ENCODE results near the gene TSC22D1.

Gene TSC22D1

GRCh38 chr13:44434766-44435141 is 141.4 kb downstream of the TSC22D1 start:
- in situ Hi-C loops (cut with MboI; ENCODE audit: low sequenced_read_pairs) = loop anchor here (10.0 to 25.0 kb wide), 2 partner anchors 372 to 520 kb away; no protein-coding TSS in a partner anchor

GRCh38 chr13:44433863-44434765 is 142.0 kb downstream of the TSC22D1 start:
- in situ Hi-C loops (cut with MboI; ENCODE audit: low sequenced_read_pairs) = loop anchor here (10.0 to 25.0 kb wide), 2 partner anchors 372 to 519 kb away; no protein-coding TSS in a partner anchor

DNA sequence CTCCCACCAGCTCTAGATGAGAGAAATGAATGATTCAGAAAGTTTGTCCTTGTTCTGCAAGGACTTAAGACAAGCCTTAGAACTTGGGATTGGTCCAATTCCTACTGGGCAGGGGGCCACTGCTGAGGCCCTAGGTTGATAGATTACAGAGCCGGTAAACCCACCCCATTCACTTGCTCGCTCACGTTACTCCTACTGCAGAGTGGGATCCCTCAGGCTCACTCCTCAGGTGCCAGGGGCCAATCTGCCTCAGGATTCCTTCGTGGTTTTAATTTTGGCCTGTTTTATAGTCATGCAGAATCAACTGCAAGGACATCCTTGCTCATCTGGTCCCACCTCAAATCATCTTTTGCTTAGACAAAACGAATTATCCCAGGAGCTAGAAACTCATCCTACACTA is 143.5 kb downstream of the TSC22D1 start:
- in situ Hi-C loops (cut with MboI; ENCODE audit: low sequenced_read_pairs) = loop anchor here (10.0 to 25.0 kb wide), 2 partner anchors 370 to 518 kb away; no protein-coding TSS in a partner anchor

- in situ Hi-C loops (cut with MboI; ENCODE audit: low sequenced_read_pairs) = loop anchor here (10.0 to 25.0 kb wide), 2 partner anchors 369 to 516 kb away; no protein-coding TSS in a partner anchor
Observed at GRCh38 chr13:44431150-44431549, 145.0 kb downstream of the TSC22D1 start.

DNA sequence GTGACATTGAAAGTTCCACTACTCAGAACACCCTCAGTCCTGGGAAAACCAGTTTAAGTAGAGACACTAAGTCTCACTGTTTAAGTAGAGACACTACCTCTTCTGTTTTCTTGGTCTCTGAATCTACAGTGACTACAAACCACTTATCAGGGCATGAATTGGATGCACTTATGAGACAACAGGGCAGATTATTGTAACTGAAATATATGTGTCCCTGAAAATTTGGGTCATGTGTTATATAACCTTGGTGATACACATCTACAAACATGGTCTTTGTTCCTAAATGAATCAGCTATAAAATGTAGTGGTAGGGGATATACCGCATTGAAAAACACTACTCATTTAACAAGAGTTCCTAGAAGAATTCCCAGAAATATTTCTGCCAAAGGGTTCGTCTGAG is 146.8 kb downstream of the TSC22D1 start:
- in situ Hi-C loops (cut with MboI; ENCODE audit: low sequenced_read_pairs) = loop anchor here (25.0 kb wide), 1 partner anchor 367 kb away; no protein-coding TSS in a partner anchor

DNA sequence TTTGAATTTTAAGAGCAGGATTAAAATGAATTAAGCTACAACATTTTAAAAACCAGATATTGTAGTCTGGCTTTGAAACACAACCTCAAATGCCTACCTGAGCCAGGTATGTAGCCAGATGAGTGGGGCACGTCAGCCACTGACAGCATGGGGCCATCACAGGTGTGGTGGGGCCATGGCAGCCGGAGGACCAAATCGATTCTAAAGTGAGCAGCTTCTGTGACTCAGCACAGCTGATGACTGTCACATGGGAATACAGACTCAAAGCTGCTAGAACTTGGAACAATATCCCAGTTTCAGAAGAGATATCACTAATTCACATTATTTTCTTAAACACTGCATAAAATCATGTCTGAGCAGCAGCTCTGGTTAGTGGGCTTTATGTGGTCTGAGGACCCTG is 149.7 kb downstream of the TSC22D1 start:
- in situ Hi-C loops (cut with MboI; ENCODE audit: low sequenced_read_pairs) = loop anchor here (25.0 kb wide), 1 partner anchor 364 kb away; no protein-coding TSS in a partner anchor

DNA sequence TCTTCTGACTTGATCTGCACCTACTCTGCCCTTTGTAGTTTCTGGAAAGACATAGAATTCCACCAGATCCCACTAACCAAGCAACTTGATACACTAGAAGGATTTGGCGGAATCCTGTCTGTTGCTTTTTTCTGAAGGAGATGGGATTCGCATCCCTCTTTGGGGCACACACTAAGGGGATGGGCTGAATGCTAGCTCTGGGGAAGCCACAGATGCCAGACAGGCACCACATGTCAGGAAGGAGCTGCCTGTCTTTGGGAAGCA is 150.4 kb downstream of the TSC22D1 start:
- in situ Hi-C loops (cut with MboI; ENCODE audit: low sequenced_read_pairs) = loop anchor here (25.0 kb wide), 1 partner anchor 363 kb away; no protein-coding TSS in a partner anchor

DNA sequence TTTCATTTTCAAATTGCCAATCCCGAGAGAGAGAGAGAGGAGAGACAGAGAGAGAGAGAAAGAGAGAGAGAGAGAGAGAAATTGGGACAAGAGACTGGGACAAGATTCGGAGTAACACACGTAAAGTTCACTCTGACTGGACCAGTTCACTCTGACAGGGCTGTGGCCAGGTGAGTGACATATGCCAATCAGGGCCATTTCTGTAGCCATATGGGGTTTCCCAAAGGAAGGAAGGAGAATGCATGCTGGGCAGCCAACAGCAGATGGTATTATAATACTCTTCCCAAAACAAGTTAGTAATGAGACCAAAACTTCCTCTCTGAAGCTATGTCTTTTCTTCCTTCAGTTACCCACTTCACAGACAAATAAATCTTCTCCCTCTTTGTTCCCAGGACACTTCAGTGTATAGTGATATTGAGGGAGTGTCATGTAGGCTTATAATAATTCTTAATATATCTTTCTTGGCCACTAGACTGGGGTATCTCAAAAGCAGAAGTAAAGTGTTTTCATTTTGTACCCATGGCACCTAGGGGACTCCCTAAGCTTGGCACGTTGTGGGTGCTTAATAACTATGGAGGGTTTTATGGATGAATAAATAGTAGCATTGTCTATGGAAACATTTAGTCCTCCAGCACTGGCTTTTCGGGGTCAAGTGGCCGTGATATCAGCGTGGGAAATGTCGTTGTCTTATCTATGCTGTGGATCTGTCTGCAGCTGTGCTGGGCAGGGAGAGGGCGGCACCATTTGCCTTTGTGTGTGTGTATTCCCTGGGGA is 150.9 kb downstream of the TSC22D1 start:
- in situ Hi-C loops (cut with MboI; ENCODE audit: low sequenced_read_pairs) = loop anchor here (25.0 kb wide), 1 partner anchor 363 kb away; no protein-coding TSS in a partner anchor

- in situ Hi-C loops (cut with MboI; ENCODE audit: low sequenced_read_pairs) = no loop called here
Observed at GRCh38 chr13:44423824-44424223, 152.3 kb downstream of the TSC22D1 start.

DNA sequence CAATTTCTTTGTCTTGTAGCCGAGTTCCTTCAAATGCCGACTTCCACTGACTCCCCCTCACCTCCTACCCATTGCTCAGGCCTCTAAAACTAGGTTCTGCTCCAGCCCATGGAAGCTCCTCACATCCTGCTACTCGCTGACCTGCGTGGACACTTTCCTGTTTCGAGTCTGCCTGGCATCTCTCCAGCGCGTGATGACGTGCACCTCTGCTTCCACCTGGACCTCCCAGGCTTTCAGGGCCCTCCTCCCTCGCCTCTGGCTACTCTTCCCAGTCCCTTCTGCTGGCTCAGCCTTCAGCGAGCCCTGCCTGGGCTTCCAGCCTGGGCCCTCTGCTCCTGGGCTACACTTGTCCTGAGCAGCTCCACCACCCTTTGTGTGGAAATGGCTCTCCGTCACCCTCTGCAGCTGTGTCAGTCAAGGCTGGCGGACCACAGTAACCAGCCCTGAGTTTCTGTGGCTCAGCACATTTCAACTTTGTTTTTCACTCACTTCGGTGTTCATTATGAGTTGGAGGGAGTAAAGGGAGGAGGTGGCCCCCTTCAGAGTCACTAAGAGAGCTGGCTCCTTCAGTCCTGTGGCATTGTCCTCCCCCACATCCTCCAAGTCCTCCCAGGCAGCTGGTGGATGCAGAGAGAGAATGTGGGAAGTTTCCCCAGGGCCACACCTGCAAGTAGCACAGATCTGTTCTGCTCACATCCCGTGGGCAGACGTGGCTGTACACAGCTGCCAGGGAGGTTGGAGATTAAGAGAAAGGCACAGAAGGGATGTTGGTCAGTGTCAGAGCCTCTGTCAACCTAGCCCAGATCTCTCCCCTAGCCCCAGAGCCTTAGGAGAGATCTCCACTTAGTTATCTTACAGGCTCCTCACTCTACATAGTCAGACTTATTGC is 153.1 kb downstream of the TSC22D1 start:
- in situ Hi-C loops (cut with MboI; ENCODE audit: low sequenced_read_pairs) = no loop called here

GRCh38 chr13:44421853-44422525 is 154.1 kb downstream of the TSC22D1 start:
- in situ Hi-C loops (cut with MboI; ENCODE audit: low sequenced_read_pairs) = no loop called here

DNA sequence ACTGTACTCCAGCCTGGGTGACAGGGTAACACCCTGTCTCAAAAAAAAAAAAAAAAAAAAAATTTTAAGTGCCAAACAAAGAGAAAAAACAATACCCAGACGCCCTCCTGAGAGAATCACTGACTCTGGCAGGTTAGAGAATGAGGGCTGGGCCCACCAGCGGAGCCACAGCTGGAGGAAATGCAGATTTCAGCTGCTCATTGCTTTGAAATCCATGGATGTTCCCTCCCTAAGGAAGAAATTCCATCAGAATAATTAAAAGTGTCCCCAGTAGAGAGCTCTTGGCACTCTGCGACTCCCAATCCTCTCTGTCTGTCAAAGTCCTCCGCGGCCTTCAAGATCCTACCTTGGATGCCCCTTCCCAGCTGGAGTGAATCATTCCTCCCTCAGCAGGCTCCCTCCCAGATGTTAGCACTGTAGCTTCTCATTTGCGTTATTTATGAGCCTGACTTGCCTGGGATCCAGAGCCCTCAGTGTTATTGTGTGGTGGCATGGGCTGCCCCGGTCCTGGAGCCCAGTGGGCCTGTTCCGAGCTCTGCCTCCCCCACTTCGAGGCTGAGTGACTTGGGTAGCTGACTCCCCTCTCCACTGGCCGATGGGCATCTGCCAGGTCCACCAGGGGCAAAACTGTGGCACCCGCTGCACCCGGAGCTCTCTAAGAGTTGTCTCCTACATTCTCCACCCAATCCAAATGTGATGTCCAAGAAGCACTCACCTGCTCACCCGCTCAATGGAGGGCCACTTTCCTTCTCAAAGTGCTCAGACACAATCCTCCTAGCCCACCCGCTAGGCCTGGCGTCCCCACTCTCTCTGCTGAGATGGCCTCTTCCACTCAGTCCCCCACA is 155.5 kb downstream of the TSC22D1 start:
- in situ Hi-C loops (cut with MboI; ENCODE audit: low sequenced_read_pairs) = no loop called here

- in situ Hi-C loops (cut with MboI; ENCODE audit: low sequenced_read_pairs) = no loop called here
Observed at GRCh38 chr13:44417876-44418275, 158.3 kb downstream of the TSC22D1 start.

DNA sequence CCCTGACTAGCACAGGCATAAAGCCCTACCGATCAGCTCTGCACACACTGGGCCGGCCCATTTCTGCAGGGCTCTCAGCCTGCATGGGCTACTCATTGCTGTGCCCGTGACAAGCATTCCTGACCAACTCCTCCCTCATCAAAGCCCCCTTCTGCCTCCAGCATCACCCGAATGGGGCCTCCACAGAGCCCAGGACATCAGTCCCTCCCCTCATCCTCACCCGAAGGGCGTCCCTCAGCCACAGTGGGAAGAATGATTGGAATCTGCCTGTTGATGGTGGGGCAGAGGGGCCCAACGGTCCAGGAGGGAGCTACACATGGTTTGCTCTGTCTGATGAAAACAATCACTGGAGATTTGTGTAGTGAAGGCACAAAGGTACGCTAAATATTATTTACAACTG is 158.7 kb downstream of the TSC22D1 start:
- in situ Hi-C loops (cut with MboI; ENCODE audit: low sequenced_read_pairs) = no loop called here

DNA sequence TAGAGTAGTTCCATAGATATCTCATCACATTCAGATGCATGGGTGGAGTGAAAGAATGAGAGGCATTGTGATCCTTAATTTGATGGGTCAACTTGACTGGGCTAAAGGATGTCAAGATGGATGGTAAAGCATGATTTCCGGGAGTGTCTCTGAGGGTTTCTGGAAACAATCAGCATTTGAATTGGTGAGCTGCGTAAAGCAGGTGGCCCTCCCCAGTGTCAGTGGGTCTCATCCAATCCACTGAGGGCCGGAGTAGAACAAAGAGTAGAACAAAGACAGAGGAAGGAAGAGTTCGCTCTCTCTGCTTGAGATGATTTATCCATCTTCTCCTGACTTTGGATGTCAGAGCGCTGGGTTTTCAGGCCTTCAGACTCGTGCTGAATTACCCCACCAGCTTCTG is 159.4 kb downstream of the TSC22D1 start:
- in situ Hi-C loops (cut with MboI; ENCODE audit: low sequenced_read_pairs) = no loop called here

- in situ Hi-C loops (cut with MboI; ENCODE audit: low sequenced_read_pairs) = no loop called here
Observed at GRCh38 chr13:44416301-44416700, 159.8 kb downstream of the TSC22D1 start.

DNA sequence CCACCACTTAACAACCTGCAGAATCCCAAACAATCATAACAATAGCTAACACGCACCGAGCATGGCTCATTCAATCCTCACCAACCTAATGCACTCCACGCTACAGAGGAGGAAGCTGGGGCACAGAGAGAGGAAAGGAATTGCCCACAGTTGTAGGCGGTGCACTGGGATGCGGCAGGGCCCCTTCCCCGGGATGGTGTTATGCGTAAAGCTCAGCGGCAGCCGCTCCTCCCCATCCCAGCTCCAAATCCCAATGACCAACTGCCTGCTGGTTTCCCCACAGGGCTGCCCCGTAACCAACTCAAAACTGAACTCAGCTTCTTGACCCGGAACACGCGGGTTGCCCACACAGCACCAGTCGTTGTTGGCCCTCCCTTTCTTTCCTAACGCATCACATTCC is 160.3 kb downstream of the TSC22D1 start:
- in situ Hi-C loops (cut with MboI; ENCODE audit: low sequenced_read_pairs) = no loop called here

GRCh38 chr13:44414716-44415115 is 161.4 kb downstream of the TSC22D1 start:
- in situ Hi-C loops (cut with MboI; ENCODE audit: low sequenced_read_pairs) = no loop called here

GRCh38 chr13:44413095-44413494 is 163.0 kb downstream of the TSC22D1 start:
- in situ Hi-C loops (cut with MboI; ENCODE audit: low sequenced_read_pairs) = no loop called here

Measured in HL-60/S4 treated with retinoic acid at 250 ng/mL for 4 days and 3 days (cell line).